ENCODE data around the gene VSIG10L2.
"Not testable (repeated sequence)": the region's sequence is repeated elsewhere in the genome, so short reads cannot be mapped to it uniquely, and the experiment has no call there.

The VSIG10L2 gene

GRCh38 chr11:125974284-125974683 lies 28.4 kb downstream of the VSIG10L2 start:
- DNase-seq, result no peak

GRCh38 chr11:125975634-125976033 lies 29.8 kb downstream of the VSIG10L2 start:
- DNase-seq, result no peak

GRCh38 chr11:125976156-125976555 lies 30.3 kb downstream of the VSIG10L2 start:
- DNase-seq, result no peak

GRCh38 chr11:125977333-125977732 lies 31.5 kb downstream of the VSIG10L2 start:
- DNase-seq, result no peak

- no peak for DNase-seq
Measured at GRCh38 chr11:125978181-125978716, 32.4 kb downstream of the VSIG10L2 start.

- no peak for DNase-seq
Measured at GRCh38 chr11:125978778-125979407, 33.0 kb downstream of the VSIG10L2 start.

GRCh38 chr11:125979511-125979910 lies 33.7 kb downstream of the VSIG10L2 start:
- no peak for DNase-seq

GRCh38 chr11:125980436-125980835 lies 34.6 kb downstream of the VSIG10L2 start:
- no peak for DNase-seq

- no peak for DNase-seq
Measured at GRCh38 chr11:125982348-125982730, 36.5 kb downstream of the VSIG10L2 start.

GRCh38 chr11:125985956-125986355 lies 40.1 kb downstream of the VSIG10L2 start:
- not testable (repeated sequence) for DNase-seq

- no peak for DNase-seq
Measured at GRCh38 chr11:125987066-125987641, 41.3 kb downstream of the VSIG10L2 start.

GRCh38 chr11:125990244-125990643 lies 44.4 kb downstream of the VSIG10L2 start:
- no peak for DNase-seq

- DNase-seq, result no peak
Measured at GRCh38 chr11:125992893-125993292, 47.0 kb downstream of the VSIG10L2 start.

GRCh38 chr11:125994509-125994908 lies 48.7 kb downstream of the VSIG10L2 start:
- no peak for DNase-seq

GRCh38 chr11:125995313-125995712 lies 49.5 kb downstream of the VSIG10L2 start:
- DNase-seq, result no peak

GRCh38 chr11:125998267-125998666 lies 52.4 kb downstream of the VSIG10L2 start:
- no peak for DNase-seq

- no peak for DNase-seq
Measured at GRCh38 chr11:125999234-125999880, 53.5 kb downstream of the VSIG10L2 start.

- DNase-seq, result no peak
Measured at GRCh38 chr11:126002181-126002580, 56.3 kb downstream of the VSIG10L2 start.

All from inflammatory macrophage treated with lipopolysaccharide for 1 hour (primary cell).